Measurements from ENCODE around the gene HIF1AN.
A peak's percentile ranks its signal among the peaks of the same experiment; 100 is the strongest.

The HIF1AN gene

GRCh38 chr10:100535715-100536353, at the start of gene HIF1AN:
Gene HIF1AN, plus strand, starts transcription at chr10:100535943. Its CDS starts 16 bp downstream, at chr10:100535959.
- peak; percentile 81 to 82 for DNase-seq (ENCODE audit: low read depth in 2 of 2)

GRCh38 chr10:100487529-100487928, 48.2 kb upstream of the HIF1AN start:
- DNase-seq (ENCODE audit: low read depth in 2 of 2): no peak

GRCh38 chr10:100489396-100489795, 46.3 kb upstream of the HIF1AN start:
- DNase-seq (ENCODE audit: low read depth in 2 of 2): no peak

GRCh38 chr10:100490531-100490930, 45.2 kb upstream of the HIF1AN start:
- no peak for DNase-seq (ENCODE audit: low read depth in 2 of 2)

GRCh38 chr10:100496567-100496966, 39.2 kb upstream of the HIF1AN start:
- DNase-seq (ENCODE audit: low read depth in 2 of 2): no peak

- DNase-seq (ENCODE audit: low read depth in 2 of 2): no peak
Measured at GRCh38 chr10:100498059-100498458, 37.7 kb upstream of the HIF1AN start.

GRCh38 chr10:100501423-100501822, 34.3 kb upstream of the HIF1AN start:
- no peak for DNase-seq (ENCODE audit: low read depth in 2 of 2)

- DNase-seq (ENCODE audit: low read depth in 2 of 2): no peak
Measured at GRCh38 chr10:100502926-100503494, 32.7 kb upstream of the HIF1AN start.

- DNase-seq (ENCODE audit: low read depth in 2 of 2): no peak
Measured at GRCh38 chr10:100504096-100504495, 31.6 kb upstream of the HIF1AN start.

GRCh38 chr10:100505164-100505563, 30.6 kb upstream of the HIF1AN start:
- no peak for DNase-seq (ENCODE audit: low read depth in 2 of 2)

- DNase-seq (ENCODE audit: low read depth in 2 of 2): no peak
Measured at GRCh38 chr10:100506596-100507356, 29.0 kb upstream of the HIF1AN start.

GRCh38 chr10:100507357-100507732, 28.4 kb upstream of the HIF1AN start:
- DNase-seq (ENCODE audit: low read depth in 2 of 2): no peak

- DNase-seq (ENCODE audit: low read depth in 2 of 2): no peak
Measured at GRCh38 chr10:100508266-100508665, 27.5 kb upstream of the HIF1AN start.

- no peak for DNase-seq (ENCODE audit: low read depth in 2 of 2)
Measured at GRCh38 chr10:100508691-100509150, 27.0 kb upstream of the HIF1AN start.

GRCh38 chr10:100509241-100509840, 26.4 kb upstream of the HIF1AN start:
- peak; percentile 49 to 68 for DNase-seq (ENCODE audit: low read depth in 2 of 2)

- peak; percentile 59 to 60 for DNase-seq (ENCODE audit: low read depth in 2 of 2)
Measured at GRCh38 chr10:100510533-100511308, 25.0 kb upstream of the HIF1AN start.

GRCh38 chr10:100515612-100516011, 20.1 kb upstream of the HIF1AN start:
- DNase-seq (ENCODE audit: low read depth in 2 of 2): no peak

- no peak for DNase-seq (ENCODE audit: low read depth in 2 of 2)
Measured at GRCh38 chr10:100516847-100517246, 18.9 kb upstream of the HIF1AN start.

- peak in 1 of 2 donors; percentile 13 for DNase-seq (ENCODE audit: low read depth in 2 of 2)
Measured at GRCh38 chr10:100518761-100519241, 16.9 kb upstream of the HIF1AN start.

- DNase-seq (ENCODE audit: low read depth in 2 of 2): no peak
Measured at GRCh38 chr10:100519311-100520051, 16.3 kb upstream of the HIF1AN start, which contains the start of gene SEC31B. Gene SEC31B, minus strand, starts transcription at chr10:100519861. Its CDS starts 2,909 bp downstream, at chr10:100516952.

GRCh38 chr10:100520811-100521210, 14.9 kb upstream of the HIF1AN start:
- no peak for DNase-seq (ENCODE audit: low read depth in 2 of 2)

Measured in stimulated activated CD8-positive, alpha-beta memory T cell treated with anti-CD3 and anti-CD28 coated beads, Interleukin-7, amount 100 ng/mL, for 4 hours (primary cell).